ENCODE results near the gene GAMT.

The GAMT gene

GRCh38 chr19:1377176-1377964, 24.0 kb downstream of the GAMT start:
- no peak overlapping the region for H3K4me3 ChIP-seq (ENCODE audit: low read depth, low read length)
- TF ChIP-seq CTCF (IDR thresholded peaks at IDR 0.05; ENCODE audit: low read depth, low read length, missing control alignments) = no peak
- DNase-seq (ENCODE audit: low read depth) = no peak
- in situ Hi-C loops (cut with HindIII; ENCODE audit: low sequenced_read_pairs) = no loop called here

GRCh38 chr19:1376415-1376805, 24.9 kb downstream of the GAMT start:
- in situ Hi-C loops (cut with HindIII; ENCODE audit: low sequenced_read_pairs) = no loop called here

GRCh38 chr19:1374250-1374577, 27.1 kb downstream of the GAMT start:
- in situ Hi-C loops (cut with HindIII; ENCODE audit: low sequenced_read_pairs) = loop anchor here (5.0 kb wide), 1 partner anchor 52 kb away; no protein-coding TSS in a partner anchor
- no peak for DNase-seq (ENCODE audit: low read depth)

More at GRCh38 chr19:1376415-1376805, 24.9 kb downstream of the GAMT start:
- H3K4me3 ChIP-seq (ENCODE audit: low read depth, low read length) = no peak overlapping the region
- DNase-seq (ENCODE audit: low read depth) = no peak
- TF ChIP-seq CTCF (IDR thresholded peaks at IDR 0.05; ENCODE audit: low read depth, low read length, missing control alignments) = no peak

GRCh38 chr19:1373534-1374249, 27.6 kb downstream of the GAMT start:
- no peak for DNase-seq (ENCODE audit: low read depth)
- no peak for TF ChIP-seq CTCF (IDR thresholded peaks at IDR 0.05; ENCODE audit: low read depth, low read length, missing control alignments)
- in situ Hi-C loops (cut with HindIII; ENCODE audit: low sequenced_read_pairs) = loop anchor here (5.0 kb wide), 1 partner anchor 51 kb away; no protein-coding TSS in a partner anchor
- no peak overlapping the region for H3K4me3 ChIP-seq (ENCODE audit: low read depth, low read length)

More at GRCh38 chr19:1374250-1374577, 27.1 kb downstream of the GAMT start:
- no peak for TF ChIP-seq CTCF (IDR thresholded peaks at IDR 0.05; ENCODE audit: low read depth, low read length, missing control alignments)
- H3K4me3 ChIP-seq (ENCODE audit: low read depth, low read length) = no peak overlapping the region

GRCh38 chr19:1373042-1373533, 28.3 kb downstream of the GAMT start:
- in situ Hi-C loops (cut with HindIII; ENCODE audit: low sequenced_read_pairs) = loop anchor here (5.0 kb wide), 1 partner anchor 51 kb away; no protein-coding TSS in a partner anchor
- no peak overlapping the region for H3K4me3 ChIP-seq (ENCODE audit: low read depth, low read length)
- no peak for DNase-seq (ENCODE audit: low read depth)
- TF ChIP-seq CTCF (IDR thresholded peaks at IDR 0.05; ENCODE audit: low read depth, low read length, missing control alignments) = no peak

- no peak for TF ChIP-seq CTCF (IDR thresholded peaks at IDR 0.05; ENCODE audit: low read depth, low read length, missing control alignments)
- H3K4me3 ChIP-seq (ENCODE audit: low read depth, low read length) = no peak overlapping the region
- DNase-seq (ENCODE audit: low read depth) = no peak
- in situ Hi-C loops (cut with HindIII; ENCODE audit: low sequenced_read_pairs) = loop anchor here (5.0 kb wide), 1 partner anchor 48 kb away; no protein-coding TSS in a partner anchor
Observed at GRCh38 chr19:1370579-1371361, 30.6 kb downstream of the GAMT start.

Measured in astrocyte of the cerebellum (primary cell).